ENCODE measurements around the gene SLC39A8.

DNA sequence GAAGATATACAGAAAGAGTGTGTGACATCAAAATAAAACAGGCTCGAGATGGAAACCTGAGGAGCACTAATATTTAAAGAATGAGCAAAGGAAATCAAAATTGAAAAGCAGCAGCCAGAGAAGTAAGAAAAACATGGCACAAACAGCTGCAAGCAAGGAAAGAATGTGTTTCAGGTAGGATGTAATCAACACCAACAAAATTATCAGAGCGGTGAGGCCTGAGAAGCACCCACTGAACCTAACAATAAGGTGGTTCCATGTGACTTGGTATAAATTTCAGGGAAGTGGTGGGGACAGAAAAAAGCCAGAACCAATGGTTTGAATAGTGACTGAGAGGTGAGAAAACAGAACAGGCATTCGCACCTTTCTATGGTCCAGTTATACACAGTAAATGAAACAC lies 11.5 kb downstream of the SLC39A8 start:
- no peak for TF ChIP-seq NR1H2 (CRISPR knock-in tag; IDR thresholded peaks at IDR 0.05)
- TF ChIP-seq ATF6 (CRISPR knock-in tag; IDR thresholded peaks at IDR 0.05) = no peak
- no peak for TF ChIP-seq CTCF (IDR thresholded peaks at IDR 0.05)
- no peak for TF ChIP-seq GRHL2 (CRISPR knock-in tag; IDR thresholded peaks at IDR 0.05; ENCODE audit: insufficient replicate concordance, severe bottlenecking)
- no peak for TF ChIP-seq USF2 (CRISPR knock-in tag; IDR thresholded peaks at IDR 0.05)
